GM21360 (cell line): Measurements from ENCODE around the gene TPH1.
"Not testable (repeated sequence)": the region's sequence is repeated elsewhere in the genome, so short reads cannot be mapped to it uniquely, and the experiment has no call there.

Experiments
- ATAC-seq: cut with Tn5 transposase; IDR thresholded peaks from one replicate; pipeline ENCODE4 v1.9.1; 2021; ENCODE audit warnings: mild to moderate bottlenecking, moderate library complexity; ENCODE audit not compliant: unreplicated experiment

Gene TPH1

GRCh38 chr11:18027475-18027874 is 18.6 kb downstream of the TPH1 start:
- ATAC-seq: no peak

- no peak for ATAC-seq
Observed at GRCh38 chr11:18022419-18022818, 23.6 kb downstream of the TPH1 start.

GRCh38 chr11:18019650-18020049 is 26.4 kb downstream of the TPH1 start:
- no peak for ATAC-seq

- no peak for ATAC-seq
Observed at GRCh38 chr11:18016789-18017188, 29.3 kb downstream of the TPH1 start.

- no peak for ATAC-seq
Observed at GRCh38 chr11:18014876-18015275, 31.2 kb downstream of the TPH1 start.

GRCh38 chr11:18013790-18014507 is 32.1 kb downstream of the TPH1 start:
- no peak for ATAC-seq

GRCh38 chr11:18012906-18013781 is 32.9 kb downstream of the TPH1 start, which contains the start of gene SERGEF:
TSS of gene SERGEF (minus strand) at chr11:18013047. CDS start at chr11:18013010, 37 bp downstream.
- ATAC-seq: peak; percentile 88

- ATAC-seq: peak; percentile 5
Observed at GRCh38 chr11:18012122-18012905, 33.8 kb downstream of the TPH1 start.

GRCh38 chr11:18011633-18012032 is 34.4 kb downstream of the TPH1 start:
- ATAC-seq: no peak

- no peak for ATAC-seq
Observed at GRCh38 chr11:18010977-18011586, 35.0 kb downstream of the TPH1 start.

GRCh38 chr11:18010121-18010670 is 35.9 kb downstream of the TPH1 start:
- no peak for ATAC-seq

GRCh38 chr11:18005376-18006129 is 40.5 kb downstream of the TPH1 start:
- ATAC-seq: no peak

GRCh38 chr11:18001191-18001590 is 44.9 kb downstream of the TPH1 start:
- ATAC-seq: no peak

- no peak for ATAC-seq
Observed at GRCh38 chr11:18000760-18001159, 45.3 kb downstream of the TPH1 start.

- ATAC-seq: not testable (repeated sequence)
Observed at GRCh38 chr11:18000128-18000527, 45.9 kb downstream of the TPH1 start.
